GM23338 (cell line): ENCODE measurements around the gene RAB37. TPM values are rescaled to one million over a fixed set of nuclear protein-coding genes. Genes with fewer than 3 reads are reported as not detected.

Source experiments
- ATAC-seq: fragments of 200-7000 bp; cut with Tn5 transposase; 3 replicates; pipeline ENCODE4 v1.9.1; 2020
- DNase-seq: peaks from one replicate; pipeline ENCODE4 v3.0.0-alpha.2; 2015; ENCODE audit warnings: low spot score
- H2AFZ ChIP-seq: fragments of 200-600 bp; sonication (generic); 2 replicates; pipeline ENCODE4 v1.8.0; 2016; ENCODE audit warnings: antibody characterized with exemption, mild to moderate bottlenecking, moderate library complexity
- H3F3A ChIP-seq: fragments of 200-600 bp; sonication (generic); replicated peaks from 2 replicates; pipeline ENCODE4 v1.8.0; 2017; ENCODE audit warnings: antibody characterized with exemption, mixed run types, low read depth
- H3K27ac ChIP-seq: fragments of 200-600 bp; sonication (generic); 2 replicates; pipeline ENCODE4 v1.6.1; 2016; ENCODE audit warnings: low read depth
- H3K27me3 ChIP-seq: fragments of 200-600 bp; sonication (generic); 2 replicates; pipeline ENCODE4 v1.8.0; 2016; ENCODE audit warnings: mild to moderate bottlenecking, mixed run types, moderate library complexity; ENCODE audit not compliant: insufficient read depth
- H3K36me3 ChIP-seq: fragments of 200-600 bp; sonication (generic); 2 replicates; pipeline ENCODE4 v1.8.0; 2016; ENCODE audit warnings: mild to moderate bottlenecking; ENCODE audit not compliant: insufficient read depth
- H3K4me1 ChIP-seq: fragments of 200-600 bp; sonication (generic); 2 replicates; pipeline ENCODE4 v1.8.0; 2016; ENCODE audit warnings: mild to moderate bottlenecking, moderate library complexity; ENCODE audit not compliant: insufficient read depth
- H3K4me2 ChIP-seq: fragments of 200-600 bp; sonication (generic); 2 replicates; pipeline ENCODE4 v1.7.1; 2017; ENCODE audit warnings: mixed run types
- H3K4me3 ChIP-seq: fragments of 200-600 bp; sonication (generic); 2 replicates; pipeline ENCODE4 v1.6.1; 2016; ENCODE audit warnings: mixed run types
- H3K79me2 ChIP-seq: fragments of 200-600 bp; sonication (generic); replicated peaks from 2 replicates; pipeline ENCODE4 v1.8.0; 2017; ENCODE audit warnings: mild to moderate bottlenecking; ENCODE audit not compliant: insufficient read depth
- H3K9me2 ChIP-seq: fragments of 200-600 bp; sonication (generic); 2 replicates; pipeline ENCODE4 v1.8.0; 2017; ENCODE audit not compliant: insufficient read depth
- H4K20me1 ChIP-seq: fragments of 200-600 bp; sonication (generic); replicated peaks from 2 replicates; pipeline ENCODE4 v1.8.0; 2017; ENCODE audit warnings: mild to moderate bottlenecking; ENCODE audit not compliant: insufficient read depth
- H3K27ac Mint-ChIP-seq: 2 replicates; pipeline ENCODE4 v1.8.0; 2020; ENCODE audit warnings: inconsistent platforms, mild to moderate bottlenecking, moderate library complexity, mixed read lengths
- H3K27me3 Mint-ChIP-seq: 3 replicates; pipeline ENCODE4 v1.8.0; 2022; ENCODE audit warnings: low read depth, mild to moderate bottlenecking, moderate library complexity, mixed read lengths, inconsistent platforms; ENCODE audit not compliant: insufficient read depth, poor library complexity
- H3K36me3 Mint-ChIP-seq: 3 replicates; pipeline ENCODE4 v1.8.0; 2021; ENCODE audit warnings: low read depth, mild to moderate bottlenecking, inconsistent platforms, moderate library complexity, mixed read lengths
- H3K4me1 Mint-ChIP-seq: 3 replicates; pipeline ENCODE4 v1.8.0; 2020; ENCODE audit warnings: mild to moderate bottlenecking, inconsistent platforms, mixed read lengths
- H3K4me3 Mint-ChIP-seq: 3 replicates; pipeline ENCODE4 v1.8.0; 2021; ENCODE audit warnings: moderate library complexity, mild to moderate bottlenecking, inconsistent platforms, mixed read lengths
- H3K9me3 Mint-ChIP-seq: 3 replicates; pipeline ENCODE4 v1.8.0; 2020; ENCODE audit warnings: moderate library complexity, mild to moderate bottlenecking, inconsistent platforms, mixed read lengths
- ETS1 ChIP-seq: IDR thresholded peaks from 2 replicates; pipeline ENCODE4 v1.6.1; 2016; ENCODE audit warnings: antibody characterized with exemption
- EZH2 ChIP-seq: fragments of 200-600 bp; sonication (generic); IDR thresholded peaks from one replicate; pipeline ENCODE4 v1.8.0; 2017; ENCODE audit warnings: antibody characterized with exemption, mild to moderate bottlenecking, low read depth; ENCODE audit not compliant: unreplicated experiment
- JUNB ChIP-seq: IDR thresholded peaks from one replicate; pipeline ENCODE4 v1.6.1; 2016; ENCODE audit warnings: antibody characterized with exemption; ENCODE audit not compliant: unreplicated experiment
- POLR2AphosphoS5 ChIP-seq: IDR thresholded peaks from 2 replicates; pipeline ENCODE4 v1.6.1; 2016; ENCODE audit warnings: antibody characterized with exemption, low read depth
- REST ChIP-seq: IDR thresholded peaks from one replicate; pipeline ENCODE4 v1.6.1; 2018; ENCODE audit warnings: antibody characterized with exemption; ENCODE audit not compliant: unreplicated experiment
- STAT1 ChIP-seq: IDR thresholded peaks from one replicate; pipeline ENCODE4 v1.6.1; 2016; ENCODE audit warnings: antibody characterized with exemption; ENCODE audit not compliant: unreplicated experiment
- ZNF114 ChIP-seq: fragments of 250-450 bp; sonication (Bioruptor Pico); IDR thresholded peaks from 2 replicates; pipeline ENCODE4 v1.5.0; 2020; ENCODE audit warnings: mild to moderate bottlenecking, moderate library complexity
- ZNF331 ChIP-seq: fragments of 250-450 bp; sonication (Bioruptor Pico); IDR thresholded peaks from 2 replicates; pipeline ENCODE4 v1.5.0; 2020; ENCODE audit warnings: low read depth, mild to moderate bottlenecking, moderate library complexity
- ZNF462 ChIP-seq: fragments of 250-450 bp; sonication (Bioruptor Pico); IDR thresholded peaks from 2 replicates; pipeline ENCODE4 v1.5.0; 2020; ENCODE audit warnings: mild to moderate bottlenecking, moderate library complexity
- polyA plus RNA-seq: library from polyadenylated mRNA; unstranded; fragments of >200 nt; fragmentation: Nextera tagmentation; extraction: Ambion mirVana; gene quantifications from 2 replicates; pipeline ENCODE4 v1.2.1, GENCODE V29; 2016
- total RNA-seq: library from RNA; depleted of rRNA; stranded (reverse); fragments of >200 nt; shearing (Covaris generic); gene quantifications from 2 replicates; pipeline ENCODE4 v1.2.3, GENCODE V29; 2014

Gene RAB37
- total and polyA plus RNA-seq, 2 experiments from 2014 or later: 3.3 to 5.2 TPM

GRCh38 chr17:74729866-74730265 lies 7.2 kb upstream of the RAB37 start:
- no peak overlapping the region for H3K27ac ChIP-seq
- no peaks in the 10 kb centered on the region for H3K36me3 ChIP-seq
- H3K9me2 ChIP-seq: no peaks in the 10 kb centered on the region
- Mint-ChIP-seq H3K36me3 (no peaks in the 10 kb centered on the region), H3K4me1 (peaks cover 3% of the 10 kb centered on the region), H3K27ac (no peak overlapping the region), H3K27me3 (peaks cover 8% of the 10 kb centered on the region), H3K4me3 (no peak overlapping the region), H3K9me3 (no peaks in the 10 kb centered on the region; the same call in 2 of the 3 replicates)
- DNase-seq: no peak
- peaks cover 15% of the 10 kb centered on the region for H3F3A ChIP-seq
- no peaks in the 10 kb centered on the region for H3K79me2 ChIP-seq
- no peak for TF ChIP-seq JUNB
- TF ChIP-seq REST: no peak
- no peak for TF ChIP-seq ZNF331 (CRISPR knock-in tag)
- no peak for TF ChIP-seq ZNF462 (CRISPR knock-in tag)
- no peak for TF ChIP-seq EZH2
- no peak for TF ChIP-seq POLR2AphosphoS5
- no peak for TF ChIP-seq STAT1
- no peak for TF ChIP-seq ZNF114 (CRISPR knock-in tag)
- TF ChIP-seq ETS1: no peak
- H3K27me3 ChIP-seq: peaks cover 4% of the 10 kb centered on the region; the same call in 1 of the 2 replicates
- no peaks in the 10 kb centered on the region for H4K20me1 ChIP-seq
- no peaks in the 10 kb centered on the region for H3K4me1 ChIP-seq
- no peak overlapping the region for H3K4me2 ChIP-seq
- ATAC-seq: no peak
- H3K4me3 ChIP-seq: no peak overlapping the region
- H2AFZ ChIP-seq: no peak overlapping the region
